DOHH2 (cell line): ENCODE results near the gene DNAL1.

ENCODE experiments used
- H3F3A ChIP-seq: fragments of 200-600 bp; sonication (generic), shearing (Covaris generic); 2 replicates; pipeline ENCODE4 v1.6.0; 2016; ENCODE audit warnings: antibody characterized with exemption, mild to moderate bottlenecking; ENCODE audit not compliant: control insufficient read depth, insufficient read depth
- H3K27ac ChIP-seq: fragments of 200-600 bp; sonication (generic); 2 replicates; pipeline ENCODE4 v1.5.1; 2014; ENCODE audit warnings: low read depth, mild to moderate bottlenecking, low read length, moderate library complexity
- H3K27me3 ChIP-seq: fragments of 200-600 bp; sonication (generic); 2 replicates; pipeline ENCODE4 v1.6.1; 2014; ENCODE audit warnings: mild to moderate bottlenecking, low read length, mixed read lengths; ENCODE audit not compliant: control insufficient read depth
- H3K36me3 ChIP-seq: fragments of 200-600 bp; sonication (generic); 2 replicates; pipeline ENCODE4 v1.6.1; 2014; ENCODE audit warnings: mild to moderate bottlenecking, low read length, moderate library complexity, mixed read lengths; ENCODE audit not compliant: control insufficient read depth
- H3K4me1 ChIP-seq: fragments of 200-600 bp; sonication (generic); 2 replicates; pipeline ENCODE4 v1.6.1; 2014; ENCODE audit warnings: mild to moderate bottlenecking, low read length, mixed read lengths; ENCODE audit not compliant: control insufficient read depth
- H3K4me2 ChIP-seq: fragments of 200-600 bp; sonication (generic); 2 replicates; pipeline ENCODE4 v1.6.0; 2014; ENCODE audit warnings: mild to moderate bottlenecking, low read length, moderate library complexity
- H3K4me3 ChIP-seq: fragments of 200-600 bp; sonication (generic); 2 replicates; pipeline ENCODE4 v1.5.1; 2014; ENCODE audit warnings: mild to moderate bottlenecking, low read length, mixed read lengths
- H3K79me2 ChIP-seq: fragments of 200-600 bp; sonication (generic); 2 replicates; pipeline ENCODE4 v1.6.1; 2014; ENCODE audit warnings: mild to moderate bottlenecking, low read length, mixed read lengths; ENCODE audit not compliant: control insufficient read depth
- H3K9me2 ChIP-seq: fragments of 200-600 bp; sonication (generic); replicated peaks from 2 replicates; pipeline ENCODE4 v1.6.1; 2014; ENCODE audit warnings: mild to moderate bottlenecking, low read length, mixed read lengths; ENCODE audit not compliant: control insufficient read depth
- H3K9me3 ChIP-seq: fragments of 200-600 bp; sonication (generic); 2 replicates; pipeline ENCODE4 v1.6.1; 2014; ENCODE audit warnings: antibody characterized with exemption, low read length, mixed read lengths; ENCODE audit not compliant: control insufficient read depth, insufficient read depth
- H4K20me1 ChIP-seq: fragments of 200-600 bp; sonication (generic); 2 replicates; pipeline ENCODE4 v1.6.0; 2014; ENCODE audit warnings: low read depth, mild to moderate bottlenecking, antibody characterized with exemption, low read length, moderate library complexity; ENCODE audit not compliant: control insufficient read depth, insufficient read depth
- EZH2phosphoT487 ChIP-seq: fragments of 200-600 bp; sonication (generic); IDR thresholded peaks from 2 replicates; pipeline ENCODE4 v1.6.1; 2017; ENCODE audit warnings: borderline replicate concordance, mild to moderate bottlenecking, antibody characterized with exemption, low read length, moderate library complexity, mixed read lengths
- TF ChIP-seq, protein P1 (sequence below): fragments of 200-600 bp; sonication (generic); IDR thresholded peaks from one replicate; pipeline ENCODE4 v1.5.1; 2014; ENCODE audit warnings: antibody characterized with exemption, mild to moderate bottlenecking, low read depth, low read length; ENCODE audit not compliant: poor library complexity, severe bottlenecking

DNAL1 gene

DNA sequence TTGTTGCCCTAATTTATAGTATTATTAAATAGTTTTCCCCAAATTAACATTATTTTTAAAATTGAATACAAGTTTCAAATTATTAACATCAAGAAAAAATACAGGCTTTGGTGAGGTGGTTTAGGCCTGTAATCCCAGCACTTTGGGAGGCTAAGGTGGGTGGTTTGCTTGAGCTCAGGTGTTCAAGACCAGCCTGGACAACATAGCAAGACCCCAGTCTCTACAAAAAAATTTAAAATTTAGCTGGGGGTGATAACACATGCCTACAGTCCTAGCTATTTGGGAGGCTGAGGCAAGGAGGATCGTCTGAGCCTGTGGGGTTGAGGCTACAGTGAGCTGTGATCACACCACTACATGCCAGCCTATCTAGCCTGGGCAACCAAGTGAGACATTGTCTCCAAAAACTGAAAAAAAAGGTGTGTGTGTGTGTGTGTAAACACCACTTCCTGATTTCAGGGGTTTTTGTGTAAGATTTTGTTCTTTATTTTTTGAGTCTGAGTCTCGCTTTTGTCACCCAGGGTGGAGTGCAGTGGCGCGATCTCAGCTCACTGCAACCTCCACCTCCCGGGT, 3.9 kb upstream of the DNAL1 start:
- Histone ChIP-seq H3K4me3 (no peak overlapping the region), H3K9me3 (no peaks in the 10 kb centered on the region), H3F3A (no peaks in the 10 kb centered on the region), H3K4me2 (no peak overlapping the region), H3K79me2 (peaks cover 4% of the 10 kb centered on the region; the same call in 1 of the 2 replicates), H3K4me1 (peaks cover 13% of the 10 kb centered on the region), H3K9me2 (no peaks in the 10 kb centered on the region), H3K27me3 (peaks cover 7% of the 10 kb centered on the region), H4K20me1 (no peaks in the 10 kb centered on the region), H3K36me3 (no peaks in the 10 kb centered on the region), H3K27ac (no peak overlapping the region)
- TF ChIP-seq, protein P1, sequence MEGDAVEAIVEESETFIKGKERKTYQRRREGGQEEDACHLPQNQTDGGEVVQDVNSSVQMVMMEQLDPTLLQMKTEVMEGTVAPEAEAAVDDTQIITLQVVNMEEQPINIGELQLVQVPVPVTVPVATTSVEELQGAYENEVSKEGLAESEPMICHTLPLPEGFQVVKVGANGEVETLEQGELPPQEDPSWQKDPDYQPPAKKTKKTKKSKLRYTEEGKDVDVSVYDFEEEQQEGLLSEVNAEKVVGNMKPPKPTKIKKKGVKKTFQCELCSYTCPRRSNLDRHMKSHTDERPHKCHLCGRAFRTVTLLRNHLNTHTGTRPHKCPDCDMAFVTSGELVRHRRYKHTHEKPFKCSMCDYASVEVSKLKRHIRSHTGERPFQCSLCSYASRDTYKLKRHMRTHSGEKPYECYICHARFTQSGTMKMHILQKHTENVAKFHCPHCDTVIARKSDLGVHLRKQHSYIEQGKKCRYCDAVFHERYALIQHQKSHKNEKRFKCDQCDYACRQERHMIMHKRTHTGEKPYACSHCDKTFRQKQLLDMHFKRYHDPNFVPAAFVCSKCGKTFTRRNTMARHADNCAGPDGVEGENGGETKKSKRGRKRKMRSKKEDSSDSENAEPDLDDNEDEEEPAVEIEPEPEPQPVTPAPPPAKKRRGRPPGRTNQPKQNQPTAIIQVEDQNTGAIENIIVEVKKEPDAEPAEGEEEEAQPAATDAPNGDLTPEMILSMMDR = no peak
- TF ChIP-seq EZH2phosphoT487 = no peak

DNA sequence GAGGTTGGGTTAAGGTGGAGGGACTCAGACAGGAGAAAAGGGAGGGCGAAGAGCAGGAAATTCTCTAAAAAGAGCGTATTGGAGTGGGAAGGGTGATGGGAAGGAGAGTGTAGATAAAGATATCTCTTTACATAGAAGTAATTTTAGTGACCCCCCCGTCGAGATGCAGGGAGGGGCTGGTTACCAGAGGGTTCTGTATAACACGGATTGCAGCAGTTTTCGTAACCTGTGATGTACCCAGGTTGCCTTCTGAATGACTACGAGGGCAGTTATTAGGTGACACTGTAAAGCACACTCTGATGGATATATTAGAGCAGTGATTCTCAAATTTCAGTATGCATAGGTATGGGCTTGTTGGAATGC, 443 bp downstream of the DNAL1 start:
- TF ChIP-seq, protein P1 = no peak
- no peaks in the 10 kb centered on the region for H3K9me3 ChIP-seq
- peak overlapping the region; percentile 79 for H3K4me3 ChIP-seq
- H3K36me3 ChIP-seq = no peaks in the 10 kb centered on the region
- no peak overlapping the region for H3K27ac ChIP-seq
- no peaks in the 10 kb centered on the region for H3K27me3 ChIP-seq
- peaks cover 13% of the 10 kb centered on the region for H3K4me1 ChIP-seq
- H3K79me2 ChIP-seq = peaks cover 4% of the 10 kb centered on the region; the same call in 1 of the 2 replicates
- peak overlapping the region; percentile 85 for H3K4me2 ChIP-seq
- H4K20me1 ChIP-seq = no peaks in the 10 kb centered on the region
- H3F3A ChIP-seq = no peaks in the 10 kb centered on the region
- no peaks in the 10 kb centered on the region for H3K9me2 ChIP-seq

DNA sequence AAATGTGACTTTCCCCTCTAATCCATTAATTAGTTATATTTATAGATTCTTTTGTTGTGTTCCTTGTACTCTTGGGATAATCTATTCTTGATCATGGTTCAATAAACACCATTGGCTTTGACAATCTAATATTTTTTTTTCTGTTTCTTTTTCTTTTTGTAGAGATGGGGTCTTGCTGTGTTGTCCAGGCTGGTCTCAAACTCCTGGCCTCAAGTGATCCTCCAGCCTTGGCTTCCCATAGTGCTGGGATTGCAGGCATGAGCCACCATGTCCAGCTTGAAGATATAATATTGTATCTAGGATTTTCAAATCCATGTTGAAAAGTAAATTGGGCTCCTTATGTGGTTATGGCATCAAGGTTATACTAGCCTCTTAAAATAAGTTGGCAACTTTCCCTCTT, 6.2 kb downstream of the DNAL1 start:
- Histone ChIP-seq H4K20me1 (no peaks in the 10 kb centered on the region), H3K9me3 (peaks cover 3% of the 10 kb centered on the region; the same call in 1 of the 2 replicates), H3K4me3 (no peak overlapping the region), H3K4me2 (no peak overlapping the region), H3K4me1 (no peaks in the 10 kb centered on the region), H3K9me2 (no peaks in the 10 kb centered on the region), H3K27ac (no peak overlapping the region), H3K27me3 (no peaks in the 10 kb centered on the region), H3K79me2 (no peaks in the 10 kb centered on the region), H3F3A (no peaks in the 10 kb centered on the region), H3K36me3 (no peaks in the 10 kb centered on the region)
- TF ChIP-seq EZH2phosphoT487 = no peak
- TF ChIP-seq, protein P1 = no peak
